OCI-LY7 (cell line): Measurements from ENCODE around the gene DOCK1. TPM values are rescaled to one million over a fixed set of nuclear protein-coding genes. Genes with fewer than 3 reads are reported as not detected.

ENCODE experiments used
- BruUV-seq: library from RNA; stranded (reverse); fragments of 400-500 nt; replicated peaks from 2 replicates; lab custom pipeline; 2021; lab: Mats Ljungman, UMichigan
- CTCF ChIA-PET: fragments of 300-600 bp; sonication (Branson Sonifier 250); formaldehyde crosslinking; loops from one replicate; lab custom pipeline; 2022; ENCODE audit warnings: antibody characterized with exemption; ENCODE audit not compliant: unreplicated experiment; lab: Charles Lee
- POLR2A ChIA-PET: fragments of 300-600 bp; sonication (Branson Sonifier 250); formaldehyde crosslinking; loops from one replicate; lab custom pipeline; 2022; ENCODE audit warnings: antibody characterized with exemption; lab: Charles Lee
- DNase-seq: peaks from one replicate; pipeline ENCODE4 v3.0.0-alpha.2; 2015; ENCODE audit warnings: low spot score
- H2AFZ ChIP-seq: fragments of 200-600 bp; sonication (generic), shearing (Covaris generic); 2 replicates; pipeline ENCODE4 v1.6.1; 2014; ENCODE audit warnings: mild to moderate bottlenecking, antibody characterized with exemption, low read length, moderate library complexity
- H3K27ac ChIP-seq: fragments of 200-600 bp; sonication (generic); 2 replicates; pipeline ENCODE4 v1.5.1; 2014; ENCODE audit warnings: mixed run types, low read depth, mild to moderate bottlenecking, moderate library complexity, low read length, inconsistent platforms; ENCODE audit not compliant: poor library complexity, severe bottlenecking
- H3K36me3 ChIP-seq: fragments of 200-600 bp; sonication (generic); 2 replicates; pipeline ENCODE4 v1.6.1; 2014; ENCODE audit warnings: mild to moderate bottlenecking, antibody characterized with exemption, low read length, moderate library complexity, mixed read lengths; ENCODE audit not compliant: insufficient read depth
- H3K4me1 ChIP-seq: fragments of 200-600 bp; sonication (generic); 2 replicates; pipeline ENCODE4 v1.5.1; 2014; ENCODE audit warnings: mild to moderate bottlenecking, low read length; ENCODE audit not compliant: insufficient read depth, poor library complexity, severe bottlenecking
- H3K4me2 ChIP-seq: fragments of 200-600 bp; sonication (generic); 2 replicates; pipeline ENCODE4 v1.6.1; 2014; ENCODE audit warnings: mild to moderate bottlenecking, low read length
- H3K4me3 ChIP-seq: fragments of 200-600 bp; sonication (generic); 2 replicates; pipeline ENCODE4 v1.5.1; 2014; ENCODE audit warnings: mild to moderate bottlenecking, low read depth, low read length; ENCODE audit not compliant: poor library complexity, severe bottlenecking
- H3K79me2 ChIP-seq: fragments of 200-600 bp; sonication (generic); 2 replicates; pipeline ENCODE4 v1.6.1; 2016; ENCODE audit warnings: low read depth, mild to moderate bottlenecking, low read length, moderate library complexity, mixed read lengths; ENCODE audit not compliant: insufficient read depth
- H3K9me2 ChIP-seq: fragments of 200-600 bp; sonication (generic); 2 replicates; pipeline ENCODE4 v1.6.1; 2016; ENCODE audit warnings: mild to moderate bottlenecking, low read length, mixed read lengths; ENCODE audit not compliant: insufficient read depth
- H3K9me3 ChIP-seq: fragments of 200-600 bp; sonication (generic); 2 replicates; pipeline ENCODE4 v1.6.1; 2014; ENCODE audit warnings: mild to moderate bottlenecking, mixed run types, low read length, mixed read lengths
- H4K20me1 ChIP-seq: fragments of 200-600 bp; sonication (generic); 2 replicates; pipeline ENCODE4 v1.6.1; 2014; ENCODE audit warnings: mild to moderate bottlenecking, antibody characterized with exemption, low read length, moderate library complexity, mixed read lengths; ENCODE audit not compliant: insufficient read depth
- EZH2phosphoT487 ChIP-seq: fragments of 200-600 bp; sonication (generic); IDR thresholded peaks from 2 replicates; pipeline ENCODE4 v1.6.1; 2018; ENCODE audit warnings: low read depth, borderline replicate concordance, mild to moderate bottlenecking, mixed run types, antibody characterized with exemption, low read length, moderate library complexity, mixed read lengths
- intact Hi-C: fragments of 100-400 bp; cut with micrococcal nuclease; formaldehyde crosslinking; loops from one replicate; pipeline ENCODE4 v1.10.0; 2022; ENCODE audit not compliant: unreplicated experiment
- total RNA-seq, 2 experiments: library from RNA; depleted of rRNA in 1 of 2; stranded (reverse); fragments of >200 nt in 1 of 2; shearing (Covaris generic) in 1 of 2; gene quantifications; 2 replicates each; pipeline ENCODE4 v1.2.3, GENCODE V29; 2014 to 2022
- TF ChIP-seq, protein P1 (sequence below): fragments of 200-600 bp; sonication (generic); conservative IDR thresholded peaks from 2 replicates; pipeline ENCODE4 v1.5.1; 2014; ENCODE audit warnings: mild to moderate bottlenecking, antibody characterized with exemption, low read length, moderate library complexity, mixed read lengths

The DOCK1 gene
- total RNA-seq, 2 experiments from 2014 or later, result not detected

DNA sequence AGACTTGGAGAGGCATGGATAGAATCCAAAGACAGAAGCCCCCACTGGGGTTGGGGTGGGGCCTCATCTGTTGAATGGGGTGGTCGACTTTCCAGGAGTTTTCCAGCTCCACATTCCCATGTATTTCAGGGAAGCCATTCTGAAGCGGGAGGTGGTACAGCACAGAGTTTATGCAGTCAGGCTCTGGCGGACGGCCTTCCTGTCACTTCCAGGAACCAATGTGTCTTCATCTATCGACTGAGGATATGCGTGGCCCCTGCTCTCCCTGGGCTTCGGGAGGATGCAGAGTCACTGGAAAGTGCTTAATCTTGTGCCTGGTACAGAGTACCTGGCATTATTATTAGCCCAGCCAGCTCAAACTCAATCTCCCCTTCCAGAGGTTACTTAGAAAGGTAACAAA, 26.3 kb downstream of the DOCK1 start:
- ChIA-PET POLR2A (no interaction called here), CTCF (no interaction called here)
- Histone ChIP-seq H3K27ac (no peak overlapping the region), H3K4me2 (no peak overlapping the region), H3K9me3 (no peaks in the 10 kb centered on the region), H3K4me1 (no peaks in the 10 kb centered on the region), H3K36me3 (no peaks in the 10 kb centered on the region), H2AFZ (no peak overlapping the region), H4K20me1 (no peaks in the 10 kb centered on the region), H3K4me3 (no peak overlapping the region), H3K79me2 (no peaks in the 10 kb centered on the region), H3K9me2 (no peaks in the 10 kb centered on the region)
- intact Hi-C loops, result no loop called here
- no peak for DNase-seq
- TF ChIP-seq EZH2phosphoT487, result no peak
- TF ChIP-seq, protein P1, sequence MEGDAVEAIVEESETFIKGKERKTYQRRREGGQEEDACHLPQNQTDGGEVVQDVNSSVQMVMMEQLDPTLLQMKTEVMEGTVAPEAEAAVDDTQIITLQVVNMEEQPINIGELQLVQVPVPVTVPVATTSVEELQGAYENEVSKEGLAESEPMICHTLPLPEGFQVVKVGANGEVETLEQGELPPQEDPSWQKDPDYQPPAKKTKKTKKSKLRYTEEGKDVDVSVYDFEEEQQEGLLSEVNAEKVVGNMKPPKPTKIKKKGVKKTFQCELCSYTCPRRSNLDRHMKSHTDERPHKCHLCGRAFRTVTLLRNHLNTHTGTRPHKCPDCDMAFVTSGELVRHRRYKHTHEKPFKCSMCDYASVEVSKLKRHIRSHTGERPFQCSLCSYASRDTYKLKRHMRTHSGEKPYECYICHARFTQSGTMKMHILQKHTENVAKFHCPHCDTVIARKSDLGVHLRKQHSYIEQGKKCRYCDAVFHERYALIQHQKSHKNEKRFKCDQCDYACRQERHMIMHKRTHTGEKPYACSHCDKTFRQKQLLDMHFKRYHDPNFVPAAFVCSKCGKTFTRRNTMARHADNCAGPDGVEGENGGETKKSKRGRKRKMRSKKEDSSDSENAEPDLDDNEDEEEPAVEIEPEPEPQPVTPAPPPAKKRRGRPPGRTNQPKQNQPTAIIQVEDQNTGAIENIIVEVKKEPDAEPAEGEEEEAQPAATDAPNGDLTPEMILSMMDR, result no peak
- BruUV-seq, result no TSS peak

DNA sequence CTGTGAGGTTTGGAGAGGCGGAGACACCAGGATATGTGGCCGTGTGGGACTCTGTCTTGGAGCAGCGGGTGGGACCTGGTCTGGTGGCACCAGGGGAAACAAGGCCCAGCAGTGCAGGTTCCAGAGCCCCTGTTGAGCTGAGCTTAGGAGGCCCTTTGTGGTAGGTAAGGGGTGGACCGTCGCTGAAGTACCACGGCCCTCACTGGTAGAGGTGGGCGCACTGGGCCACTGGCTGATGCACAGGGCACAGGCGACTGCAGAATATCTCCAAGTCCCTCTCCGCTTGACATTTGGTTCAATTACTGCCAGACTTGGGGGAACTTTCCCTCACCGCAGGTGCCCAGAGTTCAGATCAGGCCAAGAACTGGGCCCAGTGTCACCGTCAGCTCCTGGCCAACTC, 27.3 kb downstream of the DOCK1 start:
- H3K36me3 ChIP-seq, result no peaks in the 10 kb centered on the region
- H3K4me1 ChIP-seq, result no peaks in the 10 kb centered on the region
- no TSS peak for BruUV-seq
- H4K20me1 ChIP-seq, result no peaks in the 10 kb centered on the region
- ChIA-PET POLR2A (no interaction called here), CTCF (no interaction called here)
- no peak overlapping the region for H3K4me3 ChIP-seq
- H3K4me2 ChIP-seq, result no peak overlapping the region
- intact Hi-C loops, result no loop called here
- DNase-seq, result no peak
- no peaks in the 10 kb centered on the region for H3K9me2 ChIP-seq
- no peaks in the 10 kb centered on the region for H3K79me2 ChIP-seq
- no peaks in the 10 kb centered on the region for H3K9me3 ChIP-seq
- TF ChIP-seq, protein P1, result no peak
- no peak for TF ChIP-seq EZH2phosphoT487
- no peak overlapping the region for H3K27ac ChIP-seq
- no peak overlapping the region for H2AFZ ChIP-seq

- no TSS peak for BruUV-seq
- Histone ChIP-seq H3K4me3 (no peak overlapping the region), H3K9me3 (no peaks in the 10 kb centered on the region), H3K9me2 (no peaks in the 10 kb centered on the region), H3K36me3 (no peaks in the 10 kb centered on the region), H4K20me1 (no peaks in the 10 kb centered on the region), H3K27ac (no peak overlapping the region), H3K4me2 (no peak overlapping the region), H2AFZ (no peak overlapping the region), H3K4me1 (no peaks in the 10 kb centered on the region), H3K79me2 (no peaks in the 10 kb centered on the region)
- TF ChIP-seq EZH2phosphoT487, result no peak
- TF ChIP-seq, protein P1, result no peak
- ChIA-PET POLR2A (no interaction called here), CTCF (no interaction called here)
- intact Hi-C loops, result no loop called here
- DNase-seq, result no peak
These were observed 27.9 kb downstream of the DOCK1 start for GRCh38 chr10:126933116-126933515.
